ENCODE data around the gene WDR18. TPM values are rescaled to one million over a fixed set of nuclear protein-coding genes. Genes with fewer than 3 reads are reported as not detected.

The WDR18 gene
- total and polyA plus RNA-seq, 4 donors: 15.5 to 68.8 (median 18.5) TPM

DNA sequence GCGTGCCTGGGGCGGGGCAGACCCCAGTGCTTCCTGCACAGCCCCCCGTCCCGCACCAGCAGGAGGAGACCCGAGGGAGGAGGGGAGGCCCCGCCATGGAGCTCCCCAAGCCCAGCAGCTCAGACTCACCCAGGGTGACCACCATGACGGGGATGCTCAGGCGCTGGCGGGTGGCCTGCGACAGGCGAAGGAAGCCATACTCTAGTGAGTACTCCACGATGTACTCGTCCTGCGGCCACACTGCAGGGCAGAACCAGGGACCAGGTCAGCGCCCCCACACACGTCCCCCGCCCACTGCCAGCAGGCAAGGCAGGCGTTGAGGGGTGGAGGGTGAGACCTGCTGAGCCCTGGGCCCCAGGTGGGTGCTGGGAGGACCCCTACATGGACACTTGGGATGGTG, 28.2 kb downstream of the WDR18 start:
- H3K36me3 ChIP-seq (ENCODE audit: control insufficient read depth in 1 of 2, insufficient read depth in 2 of 2, low read length in 1 of 2): no peaks in the 10 kb centered on the region
- H3K4me1 ChIP-seq (ENCODE audit: control insufficient read depth in 1 of 2, insufficient read depth in 2 of 2, low read length in 2 of 2): no peaks in the 10 kb centered on the region
- H3K9me3 ChIP-seq (ENCODE audit: control insufficient read depth, low read length): no peaks in the 10 kb centered on the region
- intact Hi-C loops (cut with DNase I): no loop called here
- no peak overlapping the region for H3K4me3 ChIP-seq (ENCODE audit: low read length in 2 of 2)
- no peaks in the 10 kb centered on the region for H3K27me3 ChIP-seq (ENCODE audit: control insufficient read depth in 1 of 2, insufficient read depth in 2 of 2, low read length in 1 of 2)
- DNase-seq: no peak
- H3K27ac ChIP-seq (ENCODE audit: low read depth in 1 of 2, low read length in 2 of 2): no peak overlapping the region
- 88 to 91% methylated on average over 17 to 18 of the region's 18 CpGs for WGBS, 2 donors
- no peak for ATAC-seq (ENCODE audit: low FRiP score)

DNA sequence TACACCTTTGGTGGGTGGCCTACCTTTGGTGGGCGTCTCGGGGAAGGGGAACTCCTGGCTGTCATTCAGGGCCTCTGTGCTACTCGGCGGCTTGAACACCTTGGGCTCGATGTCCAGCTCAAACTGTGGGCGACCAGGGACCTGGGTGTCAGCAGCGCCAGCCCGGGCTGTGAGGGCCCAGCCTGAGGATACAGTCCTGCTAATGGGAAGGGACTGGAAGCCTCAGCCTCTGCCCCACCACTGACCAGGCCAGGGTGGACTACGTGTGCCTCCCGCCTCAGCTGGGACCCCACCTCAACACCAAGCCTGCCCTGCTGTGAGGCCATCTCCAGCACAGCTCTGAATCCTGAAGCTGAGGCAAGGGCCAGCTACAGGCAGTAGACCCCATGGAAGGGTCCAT, 29.1 kb downstream of the WDR18 start:
- H3K4me3 ChIP-seq (ENCODE audit: low read length in 2 of 2): no peak overlapping the region
- no peak overlapping the region for H3K27ac ChIP-seq (ENCODE audit: low read depth in 1 of 2, low read length in 2 of 2)
- DNase-seq: no peak
- intact Hi-C loops (cut with DNase I): no loop called here
- H3K4me1 ChIP-seq (ENCODE audit: control insufficient read depth in 1 of 2, insufficient read depth in 2 of 2, low read length in 2 of 2): no peaks in the 10 kb centered on the region
- H3K36me3 ChIP-seq (ENCODE audit: control insufficient read depth in 1 of 2, insufficient read depth in 2 of 2, low read length in 1 of 2): no peaks in the 10 kb centered on the region
- no peaks in the 10 kb centered on the region for H3K9me3 ChIP-seq (ENCODE audit: control insufficient read depth, low read length)
- H3K27me3 ChIP-seq (ENCODE audit: control insufficient read depth in 1 of 2, insufficient read depth in 2 of 2, low read length in 1 of 2): no peaks in the 10 kb centered on the region
- ATAC-seq (ENCODE audit: low FRiP score): no peak
- 90% methylated on average over 10 of the region's 10 CpGs for WGBS, 2 donors

DNA sequence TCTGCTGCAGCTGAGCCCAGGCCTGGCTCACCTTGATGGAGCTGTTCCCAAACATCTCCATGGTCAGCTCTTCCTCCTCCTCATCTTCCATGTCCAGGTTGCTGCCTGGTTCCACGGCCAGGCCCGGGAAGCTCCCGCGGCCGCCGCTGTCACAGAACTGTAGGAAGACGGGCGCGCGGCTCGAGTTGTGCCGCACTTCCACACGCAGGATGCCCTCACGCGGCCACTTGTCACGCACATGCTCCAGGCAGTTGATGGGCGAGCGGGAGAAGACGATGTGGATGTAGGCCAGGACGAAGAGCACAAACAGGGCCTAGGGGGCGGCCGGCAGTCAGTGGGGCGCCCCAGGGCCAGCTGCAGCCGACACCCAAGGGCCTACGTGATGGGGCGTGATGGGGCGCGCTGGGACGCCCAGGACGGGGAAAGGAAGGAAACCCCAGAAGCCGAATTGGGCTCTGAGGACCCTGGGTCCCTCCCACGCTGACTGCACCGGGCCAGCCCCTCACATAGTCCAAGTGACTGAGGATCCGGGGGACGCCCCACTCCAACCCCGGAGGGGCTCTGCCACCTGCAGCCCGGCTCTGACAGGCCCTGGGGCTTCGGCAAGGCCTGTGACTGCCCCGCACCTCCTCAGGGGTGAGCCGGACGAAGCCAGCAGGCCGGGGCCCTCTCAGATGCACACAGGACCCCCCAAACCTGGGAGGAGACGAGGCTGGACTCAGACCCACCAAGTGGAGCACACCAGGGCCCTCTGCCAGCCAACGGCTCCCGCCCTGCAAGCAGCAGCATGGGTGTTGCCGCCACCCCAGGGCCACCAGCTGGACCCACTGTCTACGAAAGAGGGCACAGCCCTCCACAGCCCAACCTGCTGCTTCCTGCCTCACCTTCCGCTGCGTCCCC, 30.3 kb downstream of the WDR18 start:
- ATAC-seq (ENCODE audit: low FRiP score): no peak

DNA sequence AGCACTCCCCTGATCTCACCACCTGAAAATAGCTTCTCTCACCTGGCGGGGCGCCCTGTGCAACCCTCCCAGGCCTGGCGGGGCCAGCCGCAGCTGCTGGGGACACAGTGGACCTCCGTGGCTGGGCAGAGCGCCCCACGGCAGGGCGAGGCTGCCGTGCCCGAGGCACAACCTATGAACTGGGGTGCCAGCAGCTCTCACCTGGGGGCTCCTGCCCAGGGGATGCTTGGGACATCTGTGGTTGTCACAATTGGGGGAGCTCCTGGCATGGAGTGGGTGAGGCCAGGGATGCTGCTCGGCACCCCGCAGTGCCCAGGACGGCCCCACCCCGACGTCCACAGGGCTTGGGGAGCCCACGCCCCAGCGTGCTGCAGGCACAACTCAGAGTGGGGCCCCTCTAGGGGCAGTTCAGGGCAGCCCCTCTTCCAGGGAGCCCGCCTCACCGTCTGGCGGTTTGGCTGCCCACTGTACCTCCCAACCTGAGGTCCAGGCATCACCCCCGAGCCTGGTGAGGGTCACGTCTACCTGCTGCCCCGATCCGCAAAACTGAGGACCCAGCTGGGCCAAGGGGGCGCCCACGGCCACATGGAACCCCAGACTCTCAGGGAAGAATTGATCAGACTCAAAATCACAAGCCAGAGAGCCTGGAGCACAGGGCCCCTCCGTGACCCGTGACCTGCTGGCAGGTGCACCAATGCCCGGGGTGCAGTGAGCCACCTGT, 31.1 kb downstream of the WDR18 start:
- Histone ChIP-seq H3K36me3 (ENCODE audit: control insufficient read depth in 1 of 2, insufficient read depth in 2 of 2, low read length in 1 of 2) (no peaks in the 10 kb centered on the region), H3K27ac (ENCODE audit: low read depth in 1 of 2, low read length in 2 of 2) (no peak overlapping the region), H3K27me3 (ENCODE audit: control insufficient read depth in 1 of 2, insufficient read depth in 2 of 2, low read length in 1 of 2) (no peaks in the 10 kb centered on the region), H3K4me3 (ENCODE audit: low read length in 2 of 2) (no peak overlapping the region), H3K9me3 (ENCODE audit: control insufficient read depth, low read length) (no peaks in the 10 kb centered on the region), H3K4me1 (ENCODE audit: control insufficient read depth in 1 of 2, insufficient read depth in 2 of 2, low read length in 2 of 2) (no peaks in the 10 kb centered on the region)
- no peak for ATAC-seq (ENCODE audit: low FRiP score)
- WGBS, 2 donors: 87 to 91% methylated on average over 28 to 29 of the region's 29 CpGs
- no peak for DNase-seq
- intact Hi-C loops (cut with DNase I): no loop called here

More for the DNA sequence above, 30.3 kb downstream of the WDR18 start:
- Histone ChIP-seq H3K4me1 (ENCODE audit: control insufficient read depth in 1 of 2, insufficient read depth in 2 of 2, low read length in 2 of 2) (no peaks in the 10 kb centered on the region), H3K27ac (ENCODE audit: low read depth in 1 of 2, low read length in 2 of 2) (no peak overlapping the region), H3K27me3 (ENCODE audit: control insufficient read depth in 1 of 2, insufficient read depth in 2 of 2, low read length in 1 of 2) (no peaks in the 10 kb centered on the region), H3K9me3 (ENCODE audit: control insufficient read depth, low read length) (no peaks in the 10 kb centered on the region), H3K4me3 (ENCODE audit: low read length in 2 of 2) (no peak overlapping the region), H3K36me3 (ENCODE audit: control insufficient read depth in 1 of 2, insufficient read depth in 2 of 2, low read length in 1 of 2) (no peaks in the 10 kb centered on the region)
- WGBS, 2 donors: 90 to 93% methylated on average over 47 to 49 of the region's 49 CpGs
- DNase-seq: no peak
- intact Hi-C loops (cut with DNase I): no loop called here

DNA sequence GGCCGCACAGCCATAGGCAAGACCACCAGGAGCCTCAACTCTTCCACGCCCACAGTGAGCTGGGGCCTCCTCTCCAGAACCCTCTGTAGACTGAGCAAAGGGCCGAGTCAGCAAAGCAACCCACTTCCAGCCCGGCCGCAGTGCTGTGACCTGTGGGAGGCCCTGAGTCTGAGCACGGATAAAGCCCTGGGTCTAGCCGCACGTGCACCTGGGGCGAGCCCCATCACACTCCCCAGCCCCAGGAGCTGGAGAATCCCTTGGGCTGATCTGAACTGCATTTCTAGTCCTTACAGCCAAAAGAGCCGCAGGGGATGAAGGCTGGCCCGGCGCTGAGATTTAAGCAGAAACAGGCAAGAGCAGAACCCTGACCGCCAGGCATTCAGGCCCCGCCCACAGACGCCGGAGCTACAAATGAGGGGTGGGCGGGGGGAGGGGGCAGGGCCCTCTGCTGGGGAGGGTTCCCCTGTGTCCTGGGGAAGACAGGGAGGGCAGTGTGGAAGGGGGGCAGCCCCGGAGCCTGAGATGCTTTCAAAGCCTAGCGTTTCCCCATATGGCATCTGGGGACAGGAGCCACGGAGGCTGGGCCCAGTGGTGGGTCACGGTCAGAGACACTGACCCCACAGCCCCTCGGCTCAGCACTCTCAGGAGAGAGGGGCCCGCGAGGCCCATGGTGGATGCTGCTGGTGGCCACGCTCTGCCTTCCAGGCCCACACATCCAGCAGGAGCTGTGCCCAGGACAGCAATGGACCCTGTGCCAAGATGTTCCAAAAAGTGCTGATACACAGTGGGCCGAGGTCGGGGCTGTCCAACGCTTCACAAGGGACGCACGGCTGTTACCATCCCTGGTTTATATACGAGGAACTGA, 31.9 kb downstream of the WDR18 start:
- no peak for ATAC-seq (ENCODE audit: low FRiP score)
- H3K27me3 ChIP-seq (ENCODE audit: control insufficient read depth in 1 of 2, insufficient read depth in 2 of 2, low read length in 1 of 2): no peaks in the 10 kb centered on the region
- no peak overlapping the region for H3K4me3 ChIP-seq (ENCODE audit: low read length in 2 of 2)
- intact Hi-C loops (cut with DNase I): no loop called here
- no peaks in the 10 kb centered on the region for H3K36me3 ChIP-seq (ENCODE audit: control insufficient read depth in 1 of 2, insufficient read depth in 2 of 2, low read length in 1 of 2)
- no peak overlapping the region for H3K27ac ChIP-seq (ENCODE audit: low read depth in 1 of 2, low read length in 2 of 2)
- no peaks in the 10 kb centered on the region for H3K9me3 ChIP-seq (ENCODE audit: control insufficient read depth, low read length)
- H3K4me1 ChIP-seq (ENCODE audit: control insufficient read depth in 1 of 2, insufficient read depth in 2 of 2, low read length in 2 of 2): no peaks in the 10 kb centered on the region
- DNase-seq: no peak
- WGBS, 2 donors: 46 to 52% methylated on average over 31 of the region's 31 CpGs

DNA sequence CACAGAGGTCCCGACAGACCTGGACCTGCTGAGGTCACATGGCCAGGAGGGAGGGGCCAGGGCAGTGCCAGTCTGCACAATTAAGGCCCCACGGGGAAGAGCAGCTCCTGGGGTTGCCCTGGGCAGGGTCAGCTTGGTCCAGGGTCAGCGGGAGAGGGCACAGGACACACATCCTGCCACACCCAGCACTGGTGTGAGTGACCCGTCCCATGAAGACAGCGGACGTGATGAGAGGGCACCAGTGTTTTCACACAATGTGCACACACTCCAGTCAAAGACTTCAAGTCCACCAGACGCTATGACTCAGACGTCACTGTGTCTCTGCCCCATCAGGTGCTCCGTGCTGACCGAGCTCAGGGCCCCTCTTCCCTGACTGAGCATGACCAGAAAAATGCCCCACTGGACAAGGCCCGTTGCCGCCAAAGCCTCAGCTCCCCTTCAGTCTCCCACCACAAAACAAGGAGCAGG, 32.5 kb downstream of the WDR18 start:
- Histone ChIP-seq H3K4me1 (ENCODE audit: control insufficient read depth in 1 of 2, insufficient read depth in 2 of 2, low read length in 2 of 2) (no peaks in the 10 kb centered on the region), H3K36me3 (ENCODE audit: control insufficient read depth in 1 of 2, insufficient read depth in 2 of 2, low read length in 1 of 2) (no peaks in the 10 kb centered on the region), H3K27me3 (ENCODE audit: control insufficient read depth in 1 of 2, insufficient read depth in 2 of 2, low read length in 1 of 2) (no peaks in the 10 kb centered on the region), H3K27ac (ENCODE audit: low read depth in 1 of 2, low read length in 2 of 2) (no peak overlapping the region), H3K9me3 (ENCODE audit: control insufficient read depth, low read length) (no peaks in the 10 kb centered on the region), H3K4me3 (ENCODE audit: low read length in 2 of 2) (no peak overlapping the region)
- WGBS, 2 donors: 39% methylated on average over 12 of the region's 12 CpGs
- intact Hi-C loops (cut with DNase I): no loop called here
- DNase-seq (no peak), ATAC-seq (ENCODE audit: low FRiP score) (no peak)

DNA sequence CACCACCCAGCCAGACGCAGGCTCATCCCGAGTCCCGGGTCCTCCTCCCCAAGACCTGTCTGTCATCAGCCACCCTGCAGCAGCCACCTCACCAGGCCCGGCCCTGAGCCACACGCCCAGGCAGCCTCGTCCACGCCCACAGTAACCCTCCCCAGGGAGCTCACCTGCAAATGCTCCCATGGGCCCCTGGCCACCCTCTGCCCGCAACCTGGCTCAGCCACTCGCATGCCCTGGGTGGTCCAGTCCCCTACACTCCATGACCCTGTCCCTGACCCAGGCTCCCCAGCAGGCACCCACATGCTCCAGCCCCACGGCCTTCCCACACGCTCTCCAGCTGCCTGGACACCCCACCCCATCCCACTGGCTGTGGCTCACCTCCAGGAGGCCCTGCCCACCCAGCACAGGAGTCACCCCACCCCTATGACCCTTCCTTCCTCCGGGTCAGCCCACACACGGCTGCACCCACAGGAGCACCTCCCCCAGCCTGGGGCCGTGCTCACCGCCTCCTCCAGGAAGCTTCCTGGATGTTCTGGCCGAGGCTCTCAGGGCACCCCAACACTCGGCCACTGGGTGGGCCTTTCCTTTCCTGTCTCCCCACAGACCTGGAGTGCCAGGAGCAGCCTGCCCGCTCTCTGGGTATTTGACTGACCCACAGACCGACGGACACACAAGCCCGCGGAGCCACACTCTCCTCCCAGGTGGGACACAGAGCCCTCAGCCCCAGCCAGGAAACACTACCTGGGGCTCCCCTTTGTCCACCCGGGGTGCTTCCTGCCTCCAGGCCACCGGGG, 33.2 kb downstream of the WDR18 start:
- intact Hi-C loops (cut with DNase I): no loop called here
- WGBS, 2 donors: 67 to 73% methylated on average over 23 to 24 of the region's 24 CpGs
- Histone ChIP-seq H3K9me3 (ENCODE audit: control insufficient read depth, low read length) (no peaks in the 10 kb centered on the region), H3K4me1 (ENCODE audit: control insufficient read depth in 1 of 2, insufficient read depth in 2 of 2, low read length in 2 of 2) (no peaks in the 10 kb centered on the region), H3K36me3 (ENCODE audit: control insufficient read depth in 1 of 2, insufficient read depth in 2 of 2, low read length in 1 of 2) (no peaks in the 10 kb centered on the region), H3K27me3 (ENCODE audit: control insufficient read depth in 1 of 2, insufficient read depth in 2 of 2, low read length in 1 of 2) (no peaks in the 10 kb centered on the region), H3K27ac (ENCODE audit: low read depth in 1 of 2, low read length in 2 of 2) (no peak overlapping the region), H3K4me3 (ENCODE audit: low read length in 2 of 2) (no peak overlapping the region)
- DNase-seq (no peak), ATAC-seq (ENCODE audit: low FRiP score) (no peak)

DNA sequence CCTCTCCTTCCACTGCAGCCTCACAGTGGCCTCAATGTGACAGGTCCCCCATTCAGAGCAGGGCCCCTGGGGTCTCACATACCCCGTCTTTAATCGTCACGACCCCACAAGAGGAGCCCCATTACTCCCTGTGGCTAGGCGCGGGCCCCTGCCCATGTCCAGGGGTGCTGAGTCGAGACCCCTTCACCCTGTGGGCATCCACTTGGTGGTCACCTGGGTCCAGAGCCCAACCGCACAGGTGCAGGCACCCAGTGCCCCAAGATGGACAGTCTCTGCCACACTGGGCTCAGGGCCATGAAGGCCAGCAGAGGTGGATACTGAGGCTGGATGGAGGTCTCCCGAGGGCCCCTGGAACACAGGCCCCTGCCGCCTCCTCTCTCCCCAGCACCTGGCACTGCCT, 33.8 kb downstream of the WDR18 start:
- Histone ChIP-seq H3K36me3 (ENCODE audit: control insufficient read depth in 1 of 2, insufficient read depth in 2 of 2, low read length in 1 of 2) (no peaks in the 10 kb centered on the region), H3K27ac (ENCODE audit: low read depth in 1 of 2, low read length in 2 of 2) (no peak overlapping the region), H3K27me3 (ENCODE audit: control insufficient read depth in 1 of 2, insufficient read depth in 2 of 2, low read length in 1 of 2) (no peaks in the 10 kb centered on the region), H3K4me1 (ENCODE audit: control insufficient read depth in 1 of 2, insufficient read depth in 2 of 2, low read length in 2 of 2) (no peaks in the 10 kb centered on the region), H3K9me3 (ENCODE audit: control insufficient read depth, low read length) (no peaks in the 10 kb centered on the region), H3K4me3 (ENCODE audit: low read length in 2 of 2) (no peak overlapping the region)
- intact Hi-C loops (cut with DNase I): no loop called here
- WGBS, 2 donors: 85 to 88% methylated on average over 9 of the region's 9 CpGs
- no peak for ATAC-seq (ENCODE audit: low FRiP score)
- DNase-seq: no peak

Data from aorta (tissue), 5 donors.